GM21367 (cell line): Measurements from ENCODE around the gene YARS1.

Experiments
- ATAC-seq: cut with Tn5 transposase; IDR thresholded peaks from one replicate; pipeline ENCODE4 v1.9.1; 2021; ENCODE audit not compliant: unreplicated experiment

Gene YARS1

DNA sequence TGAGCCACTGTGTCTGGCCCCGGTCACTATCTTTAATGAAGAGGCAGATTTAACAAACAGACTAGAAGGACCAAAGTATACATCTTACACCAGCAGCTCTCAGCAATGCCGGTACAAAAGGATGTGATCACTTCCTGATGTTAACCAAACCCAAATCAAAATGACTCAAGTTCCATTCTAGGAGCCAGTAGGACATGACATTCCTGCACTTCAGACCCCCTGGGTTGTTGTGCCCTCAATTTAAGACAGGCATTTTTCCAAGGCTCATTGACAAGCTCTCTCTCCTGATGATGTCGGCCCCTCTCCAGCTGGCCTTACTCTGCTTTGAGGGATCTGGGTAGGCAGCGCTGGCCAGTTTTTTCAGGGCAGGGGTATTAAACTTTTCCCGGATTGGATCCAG lies 35.1 kb downstream of the YARS1 start:
- ATAC-seq, result no peak

DNA sequence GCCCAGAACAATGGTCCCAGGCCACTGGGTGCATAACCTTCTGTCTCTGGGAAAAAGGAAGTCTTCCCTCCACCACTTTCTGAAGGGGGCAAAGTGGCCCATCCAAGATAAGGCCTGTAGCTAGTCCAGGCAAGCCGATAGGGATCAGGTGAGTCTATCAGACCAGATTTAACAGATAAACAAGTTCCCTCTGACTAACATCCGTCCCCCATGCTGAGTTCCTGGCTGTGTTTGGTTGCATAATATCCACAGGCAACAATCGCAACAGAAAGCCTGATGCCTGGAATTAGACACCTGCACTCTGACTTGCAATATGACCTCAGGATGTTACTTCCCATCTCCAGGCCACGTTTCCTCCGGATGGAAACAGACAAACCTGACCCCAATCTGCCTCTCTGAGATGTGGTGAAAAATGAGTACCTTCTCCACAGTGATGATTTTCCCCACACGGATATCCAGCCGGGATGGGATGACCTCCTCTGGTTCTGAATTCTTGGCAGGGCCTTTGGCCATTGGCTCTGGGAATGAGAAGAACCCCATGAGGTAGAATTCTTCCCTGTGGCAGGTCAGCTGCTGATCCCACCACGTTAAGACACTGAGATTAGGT lies 36.4 kb downstream of the YARS1 start:
- no peak for ATAC-seq

DNA sequence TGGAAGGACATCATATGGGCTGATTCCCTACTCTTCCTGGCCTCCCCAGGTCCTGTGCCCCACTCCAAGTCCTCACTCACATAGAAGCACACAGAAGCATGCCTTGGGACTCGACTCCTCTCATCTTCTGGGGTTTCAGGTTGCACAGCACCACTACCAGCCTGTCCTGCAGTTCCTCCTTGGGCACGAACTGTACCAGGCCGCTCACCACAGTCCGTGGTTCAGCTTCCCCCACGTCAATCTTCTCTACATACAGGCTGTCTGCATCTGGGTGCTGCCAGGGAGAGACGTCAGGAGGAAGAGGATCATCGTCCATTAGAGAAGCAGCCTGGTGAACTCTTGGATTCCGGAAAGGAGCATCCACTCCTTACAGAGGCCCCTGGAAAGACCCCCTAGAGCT lies 37.2 kb downstream of the YARS1 start:
- ATAC-seq, result no peak

DNA sequence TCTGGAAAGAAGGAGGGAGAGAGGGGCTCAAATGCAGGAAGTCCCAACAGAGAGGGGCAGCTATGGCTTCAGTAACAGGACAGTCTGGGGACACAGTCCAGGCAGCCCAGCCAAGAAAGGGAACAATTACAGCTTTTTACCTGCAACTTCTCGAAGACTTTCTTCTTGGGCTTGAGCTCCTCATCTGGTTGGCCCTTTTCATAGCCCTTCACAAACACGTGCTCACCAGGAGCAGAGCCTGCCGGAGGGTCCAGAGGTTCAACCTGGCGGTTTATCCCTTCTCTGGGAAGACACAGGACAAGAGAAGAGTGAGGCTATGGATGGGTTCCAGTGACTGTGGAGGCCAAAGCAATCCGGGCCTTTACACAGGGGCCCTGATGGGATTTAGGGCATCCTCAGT lies 37.9 kb downstream of the YARS1 start:
- no peak for ATAC-seq

DNA sequence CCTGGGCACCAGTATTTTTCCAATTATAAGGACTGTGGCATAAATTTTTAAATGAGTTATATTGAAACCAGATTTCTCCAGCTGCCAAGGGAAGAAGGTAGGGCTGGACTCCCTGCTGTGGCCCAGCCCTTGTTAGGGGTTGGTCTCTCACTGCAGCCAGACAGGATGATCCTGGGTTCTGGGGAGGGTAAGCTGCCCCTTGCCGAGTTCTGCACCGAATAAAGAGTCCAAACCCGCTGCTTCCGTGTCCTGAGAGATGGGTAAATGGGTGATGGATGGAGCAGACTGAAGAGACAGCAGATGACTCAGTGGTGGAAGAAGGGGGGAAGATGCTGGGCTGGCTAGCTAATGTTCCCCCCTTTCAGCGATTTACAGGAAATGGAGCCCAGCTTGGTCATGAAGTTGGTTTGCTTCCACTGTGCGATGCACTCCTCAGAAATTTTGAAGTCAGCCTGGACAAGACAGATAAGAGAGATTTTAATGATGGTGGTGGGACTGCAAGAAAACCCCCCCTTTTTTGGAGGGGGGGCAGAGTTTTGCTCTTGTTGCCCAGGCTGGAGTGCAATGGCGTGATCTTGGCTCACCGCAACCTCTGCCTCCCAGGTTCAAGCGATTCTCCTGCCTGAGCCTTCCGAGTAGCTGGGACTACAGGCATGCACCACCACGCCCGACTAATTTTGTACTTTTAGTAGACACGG lies 41.4 kb downstream of the YARS1 start:
- ATAC-seq, result no peak

GRCh38 chr1:32774950-32775634 lies 42.1 kb downstream of the YARS1 start:
- ATAC-seq, result no peak

- no peak for ATAC-seq
These were observed 42.7 kb downstream of the YARS1 start for GRCh38 chr1:32774464-32774808.

DNA sequence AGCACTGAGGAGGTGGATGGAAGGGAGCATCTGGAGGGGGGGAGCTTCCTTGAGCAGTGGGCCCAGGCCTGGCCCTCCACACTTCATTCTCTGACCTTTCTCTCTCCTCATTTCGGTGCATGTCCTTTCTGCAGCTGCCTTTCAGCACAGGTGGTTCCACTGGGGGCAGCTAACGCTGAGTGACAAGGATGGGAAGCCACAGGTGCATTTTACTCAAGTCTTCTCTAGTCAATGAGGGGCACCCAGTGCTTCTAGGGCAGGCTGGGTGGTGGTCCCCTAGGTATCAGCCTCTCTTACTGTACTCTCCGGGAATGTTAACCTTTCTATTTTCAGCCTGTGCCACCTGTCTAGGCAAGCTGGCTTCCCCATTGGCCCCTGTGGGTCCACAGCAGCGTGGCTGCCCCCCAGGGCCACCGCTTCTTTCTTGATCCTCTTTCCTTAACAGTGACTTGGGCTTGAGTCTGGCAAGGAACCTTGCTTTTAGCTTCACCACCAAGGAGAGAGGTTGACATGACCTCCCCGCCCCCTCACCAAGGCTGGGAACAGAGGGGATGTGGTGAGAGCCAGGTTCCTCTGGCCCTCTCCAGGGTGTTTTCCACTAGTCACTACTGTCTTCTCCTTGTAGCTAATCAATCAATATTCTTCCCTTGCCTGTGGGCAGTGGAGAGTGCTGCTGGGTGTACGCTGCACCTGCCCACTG lies 43.2 kb downstream of the YARS1 start:
- no peak for ATAC-seq

- no peak for ATAC-seq
These were observed 44.0 kb downstream of the YARS1 start for GRCh38 chr1:32773018-32773763.

GRCh38 chr1:32772281-32773017 lies 44.7 kb downstream of the YARS1 start:
- ATAC-seq, result no peak

DNA sequence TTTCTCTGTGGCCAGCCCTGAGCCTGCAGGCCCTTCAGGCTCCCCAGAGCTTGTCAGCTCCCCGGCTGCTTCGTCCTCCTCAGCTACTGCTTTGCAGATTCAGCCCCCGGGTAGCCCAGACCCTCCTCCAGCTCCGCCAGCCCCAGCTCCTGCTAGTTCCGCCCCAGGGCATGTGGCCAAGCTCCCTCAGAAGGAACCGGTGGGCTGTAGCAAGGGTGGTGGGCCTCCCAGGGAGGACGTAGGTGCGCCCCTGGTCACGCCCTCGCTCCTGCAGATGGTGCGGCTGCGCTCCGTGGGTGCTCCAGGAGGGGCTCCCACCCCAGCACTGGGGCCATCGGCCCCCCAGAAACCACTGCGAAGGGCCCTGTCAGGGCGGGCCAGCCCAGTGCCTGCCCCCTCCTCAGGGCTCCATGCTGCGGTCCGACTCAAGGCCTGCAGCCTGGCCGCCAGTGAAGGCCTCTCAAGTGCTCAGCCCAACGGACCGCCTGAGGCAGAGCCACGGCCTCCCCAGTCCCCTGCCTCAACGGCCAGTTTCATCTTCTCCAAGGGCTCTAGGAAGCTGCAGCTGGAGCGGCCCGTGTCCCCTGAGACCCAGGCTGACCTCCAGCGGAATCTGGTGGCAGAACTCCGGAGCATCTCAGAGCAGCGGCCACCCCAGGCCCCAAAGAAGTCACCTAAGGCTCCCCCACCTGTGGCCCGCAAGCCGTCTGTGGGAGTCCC lies 45.4 kb downstream of the YARS1 start:
- no peak for ATAC-seq

DNA sequence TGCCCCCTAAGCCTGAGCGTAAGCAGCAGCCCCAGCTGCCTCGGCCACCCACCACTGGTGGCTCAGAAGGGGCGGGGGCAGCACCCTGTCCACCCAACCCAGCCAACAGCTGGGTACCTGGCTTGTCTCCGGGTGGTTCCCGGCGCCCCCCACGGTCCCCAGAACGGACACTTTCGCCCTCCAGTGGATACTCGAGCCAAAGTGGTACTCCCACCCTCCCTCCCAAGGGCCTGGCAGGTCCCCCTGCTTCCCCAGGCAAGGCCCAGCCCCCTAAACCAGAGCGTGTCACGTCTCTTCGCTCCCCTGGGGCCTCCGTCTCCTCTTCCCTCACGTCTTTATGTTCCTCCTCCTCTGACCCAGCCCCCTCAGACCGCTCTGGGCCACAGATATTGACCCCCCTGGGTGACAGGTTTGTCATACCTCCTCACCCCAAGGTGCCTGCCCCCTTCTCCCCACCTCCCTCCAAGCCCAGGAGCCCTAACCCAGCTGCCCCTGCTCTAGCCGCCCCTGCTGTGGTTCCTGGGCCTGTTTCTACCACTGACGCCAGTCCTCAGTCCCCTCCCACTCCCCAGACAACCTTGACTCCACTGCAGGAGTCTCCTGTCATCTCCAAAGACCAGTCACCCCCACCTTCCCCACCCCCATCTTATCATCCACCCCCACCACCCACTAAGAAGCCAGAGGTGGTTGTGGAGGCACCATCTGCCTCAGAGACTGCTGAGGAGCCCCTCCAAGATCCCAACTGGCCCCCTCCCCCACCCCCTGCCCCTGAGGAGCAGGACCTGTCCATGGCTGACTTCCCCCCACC lies 46.2 kb downstream of the YARS1 start:
- no peak for ATAC-seq

DNA sequence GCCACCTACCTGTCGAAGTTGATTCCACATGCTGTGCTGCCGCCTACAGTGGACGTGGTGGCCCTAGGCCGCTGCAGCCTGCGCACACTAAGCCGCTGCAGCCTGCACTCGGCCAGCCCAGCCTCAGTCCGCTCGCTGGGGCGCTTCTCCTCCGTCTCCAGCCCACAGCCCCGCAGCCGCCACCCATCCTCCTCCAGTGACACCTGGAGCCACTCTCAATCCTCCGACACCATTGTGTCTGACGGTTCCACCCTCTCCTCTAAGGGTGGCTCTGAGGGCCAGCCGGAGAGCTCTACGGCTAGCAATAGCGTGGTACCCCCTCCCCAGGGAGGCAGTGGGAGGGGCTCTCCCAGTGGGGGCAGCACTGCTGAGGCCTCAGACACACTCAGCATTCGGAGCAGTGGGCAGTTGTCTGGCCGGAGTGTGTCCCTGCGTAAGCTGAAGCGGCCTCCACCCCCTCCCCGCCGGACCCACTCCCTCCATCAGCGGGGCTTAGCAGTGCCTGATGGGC lies 46.9 kb downstream of the YARS1 start:
- ATAC-seq, result no peak

DNA sequence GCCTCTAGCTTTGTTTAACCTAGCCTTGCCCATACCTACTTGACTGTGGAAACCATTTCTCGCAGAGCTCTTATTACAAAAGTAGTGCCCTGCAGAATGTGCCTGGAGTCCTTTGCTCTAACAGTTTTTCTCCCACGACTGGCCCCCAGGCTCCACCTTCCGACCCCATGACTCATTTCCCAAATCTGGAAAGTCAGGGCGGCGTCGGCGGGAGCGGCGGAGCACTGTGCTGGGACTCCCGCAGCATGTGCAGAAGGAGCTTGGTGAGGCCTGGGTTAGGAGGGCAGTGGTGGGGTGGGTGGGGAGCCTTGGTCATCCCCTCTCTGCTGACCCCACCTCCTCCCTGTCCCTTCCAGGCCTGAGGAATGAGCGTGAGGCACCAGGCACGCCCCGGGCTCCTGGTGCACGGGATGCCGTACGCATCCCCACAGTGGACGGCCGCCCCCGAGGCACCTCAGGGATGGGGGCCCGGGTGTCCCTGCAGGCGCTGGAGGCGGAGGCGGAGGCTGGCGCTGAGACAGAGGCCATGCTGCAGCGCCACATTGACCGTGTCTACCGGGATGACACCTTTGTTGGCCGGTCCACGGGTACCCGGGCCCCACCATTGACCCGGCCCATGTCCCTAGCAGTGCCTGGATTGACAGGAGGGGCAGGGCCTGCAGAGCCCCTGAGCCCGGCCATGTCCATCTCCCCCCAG lies 47.5 kb downstream of the YARS1 start:
- ATAC-seq, result no peak

- ATAC-seq, result no peak
These were observed 48.9 kb downstream of the YARS1 start for GRCh38 chr1:32768110-32768850.

DNA sequence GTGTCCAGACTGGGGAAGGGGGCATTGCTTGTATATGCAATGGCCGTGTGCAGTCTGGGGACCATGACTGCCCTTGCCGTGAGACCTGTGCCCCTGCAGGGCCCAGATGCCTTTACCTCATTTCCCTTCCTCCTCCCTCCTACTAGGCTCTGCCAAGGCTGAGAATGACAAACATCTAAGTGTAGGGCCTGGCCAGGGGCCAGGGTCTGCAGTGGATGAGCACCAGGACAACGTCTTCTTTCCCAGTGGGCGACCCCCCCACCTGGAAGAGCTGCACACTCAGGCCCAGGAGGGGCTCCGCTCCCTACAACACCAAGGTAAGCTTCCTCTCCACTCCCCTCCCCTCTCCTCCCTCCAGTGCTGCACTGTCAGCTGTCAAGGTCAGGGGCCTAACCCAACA lies 49.5 kb downstream of the YARS1 start:
- no peak for ATAC-seq

- no peak for ATAC-seq
These were observed 50.0 kb downstream of the YARS1 start for GRCh38 chr1:32767156-32767555.
